Effector memory CD4-positive, alpha-beta T cell (primary cell): Measurements from ENCODE around the gene MTA3.
A peak's percentile ranks its signal among the peaks of the same experiment; 100 is the strongest.

ENCODE experiments used
- DNase-seq, 3 donors: peaks; one replicate each; pipeline ENCODE4 v3.0.0-alpha.2; 2020
- H3K27ac ChIP-seq: 2 replicates; pipeline ENCODE4 v1.7.0; 2013; ENCODE audit warnings: mild to moderate bottlenecking, low read length, moderate library complexity; ENCODE audit not compliant: insufficient read depth, poor library complexity, severe bottlenecking
- H3K27me3 ChIP-seq: replicated peaks from 2 replicates; pipeline ENCODE4 v1.7.0; 2013; ENCODE audit warnings: mild to moderate bottlenecking, low read length; ENCODE audit not compliant: insufficient read depth, control insufficient read depth, poor library complexity, severe bottlenecking
- H3K36me3 ChIP-seq: 2 replicates; pipeline ENCODE4 v1.7.0; 2013; ENCODE audit warnings: mild to moderate bottlenecking, low read length, moderate library complexity; ENCODE audit not compliant: control insufficient read depth, insufficient read depth
- H3K4me1 ChIP-seq: 2 replicates; pipeline ENCODE4 v1.7.0; 2013; ENCODE audit warnings: low read length, mild to moderate bottlenecking; ENCODE audit not compliant: control insufficient read depth, insufficient read depth, poor library complexity, severe bottlenecking
- H3K4me3 ChIP-seq: 2 replicates; pipeline ENCODE4 v1.7.0; 2013; ENCODE audit warnings: low read length, low read depth, mild to moderate bottlenecking; ENCODE audit not compliant: insufficient read depth, poor library complexity, severe bottlenecking
- H3K9me3 ChIP-seq: 2 replicates; pipeline ENCODE4 v1.7.0; 2013; ENCODE audit warnings: mild to moderate bottlenecking, low read length, moderate library complexity; ENCODE audit not compliant: control insufficient read depth

MTA3 gene

GRCh38 chr2:42788882-42789281 lies 220.4 kb downstream of the MTA3 start:
- DNase-seq, result no peak
- Histone ChIP-seq H3K27ac (no peak overlapping the region), H3K27me3 (peaks cover 13% of the 10 kb centered on the region), H3K4me1 (peaks cover 13% of the 10 kb centered on the region), H3K9me3 (no peaks in the 10 kb centered on the region), H3K4me3 (no peak overlapping the region), H3K36me3 (no peaks in the 10 kb centered on the region)

DNA sequence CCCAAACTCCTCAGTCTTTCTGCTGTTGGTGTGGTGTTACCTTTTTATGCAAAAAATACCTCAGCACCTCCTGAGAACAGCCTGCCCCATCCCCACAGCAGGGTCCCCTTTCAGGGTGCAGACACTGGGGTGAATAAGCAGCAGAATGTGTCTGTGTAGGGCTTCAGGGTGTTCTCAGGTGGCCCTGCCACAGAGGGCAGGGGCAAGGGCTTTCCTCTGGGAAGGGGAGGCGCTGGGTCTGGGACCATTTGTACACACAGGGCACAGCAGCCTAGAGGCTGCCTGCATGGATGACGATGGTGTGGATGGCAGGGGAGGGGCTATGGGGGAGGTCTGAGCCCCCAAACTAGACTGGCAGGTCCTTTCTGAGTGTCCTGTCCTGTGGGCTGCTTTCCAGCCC lies 221.3 kb downstream of the MTA3 start:
- H3K27me3 ChIP-seq, result peaks cover 15% of the 10 kb centered on the region
- DNase-seq, result no peak
- no peak overlapping the region for H3K27ac ChIP-seq
- H3K36me3 ChIP-seq, result no peaks in the 10 kb centered on the region
- H3K4me1 ChIP-seq, result peaks cover 13% of the 10 kb centered on the region
- H3K4me3 ChIP-seq, result no peak overlapping the region
- H3K9me3 ChIP-seq, result no peaks in the 10 kb centered on the region

DNA sequence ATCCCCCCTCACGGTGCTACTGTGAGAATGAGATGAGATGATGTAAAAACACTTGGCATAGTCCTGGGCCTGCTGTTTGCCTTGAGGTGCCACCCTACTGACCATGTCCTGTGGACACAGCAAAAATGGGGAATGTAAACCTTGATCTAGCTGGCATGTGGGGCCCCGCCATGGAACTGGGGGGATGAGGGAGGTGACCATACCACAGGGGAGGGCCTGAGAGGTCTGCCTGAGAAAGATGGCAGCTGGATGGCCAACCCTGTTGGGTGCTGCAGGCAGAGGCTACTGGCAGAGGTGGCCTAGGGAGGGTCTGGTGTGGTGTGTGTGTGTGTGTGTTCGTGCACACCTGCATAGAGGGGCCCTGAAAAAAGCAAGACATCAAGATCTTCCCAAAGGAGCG lies 223.2 kb downstream of the MTA3 start:
- Histone ChIP-seq H3K27me3 (peaks cover 15% of the 10 kb centered on the region), H3K9me3 (no peaks in the 10 kb centered on the region), H3K27ac (no peak overlapping the region), H3K4me1 (peaks cover 13% of the 10 kb centered on the region), H3K4me3 (no peak overlapping the region), H3K36me3 (no peaks in the 10 kb centered on the region)
- DNase-seq, result no peak

GRCh38 chr2:42792087-42792582 lies 223.7 kb downstream of the MTA3 start:
- peaks cover 15% of the 10 kb centered on the region for H3K27me3 ChIP-seq
- no peak for DNase-seq
- H3K4me1 ChIP-seq, result peaks cover 13% of the 10 kb centered on the region
- no peaks in the 10 kb centered on the region for H3K9me3 ChIP-seq
- H3K27ac ChIP-seq, result no peak overlapping the region
- peak overlapping the region; percentile 47 for H3K4me3 ChIP-seq
- H3K36me3 ChIP-seq, result no peaks in the 10 kb centered on the region

- DNase-seq, result no peak
- Histone ChIP-seq H3K27ac (no peak within 1 kb of the TSS), H3K9me3 (no peaks in the 10 kb centered on the region), H3K36me3 (no peaks in the 10 kb centered on the region), H3K4me1 (peaks cover 13% of the 10 kb centered on the region), H3K27me3 (peaks cover 15% of the 10 kb centered on the region), H3K4me3 (peak within 1 kb of the TSS; percentile 47)
These were observed 224.3 kb downstream of the MTA3 start, which contains the start of gene HAAO for GRCh38 chr2:42792583-42793333. Gene HAAO, minus strand, starts transcription at chr2:42792583. Its CDS starts 47 bp downstream, at chr2:42792536.

- peaks cover 15% of the 10 kb centered on the region for H3K27me3 ChIP-seq
- H3K4me1 ChIP-seq, result peaks cover 13% of the 10 kb centered on the region
- H3K9me3 ChIP-seq, result no peaks in the 10 kb centered on the region
- DNase-seq, result no peak
- no peaks in the 10 kb centered on the region for H3K36me3 ChIP-seq
- peak overlapping the region; percentile 47 for H3K4me3 ChIP-seq
- H3K27ac ChIP-seq, result no peak overlapping the region
These were observed 225.2 kb downstream of the MTA3 start for GRCh38 chr2:42793334-42794270.

DNA sequence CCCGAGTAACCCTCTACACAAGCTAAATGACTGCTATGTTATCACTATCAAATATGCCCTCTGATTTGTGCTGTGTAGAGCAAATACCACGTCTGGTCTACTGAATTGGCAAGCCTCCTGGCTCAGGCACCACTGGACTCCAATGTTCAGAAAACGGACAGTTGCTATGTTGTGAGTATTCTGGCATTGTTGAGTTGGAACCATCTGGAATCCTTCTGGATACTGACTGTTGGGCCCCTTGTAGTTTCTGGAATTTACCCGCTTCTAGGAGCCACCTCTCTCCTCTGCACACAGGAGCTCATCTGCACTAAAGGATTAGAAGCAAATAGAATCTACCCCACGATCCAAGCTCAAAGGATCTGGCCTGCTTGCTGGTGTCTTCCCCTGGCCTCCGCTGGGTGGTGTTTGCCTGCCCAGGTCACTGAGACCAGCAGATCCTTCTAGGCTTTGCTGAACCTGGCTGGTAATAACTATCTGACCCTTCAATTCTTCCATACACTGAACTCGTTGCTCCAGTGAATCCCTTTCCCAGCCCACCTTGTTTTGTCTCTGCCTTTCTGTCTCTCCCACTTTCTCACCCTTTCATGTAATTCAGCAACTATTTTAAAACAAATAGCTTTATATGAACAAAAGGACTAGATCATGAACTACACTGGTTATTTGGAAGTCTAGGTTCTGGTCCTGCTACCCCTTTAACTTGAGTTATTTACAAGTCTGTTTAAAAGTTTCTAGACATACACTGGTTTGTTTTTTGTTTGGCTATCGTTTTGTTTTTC lies 226.0 kb downstream of the MTA3 start:
- Histone ChIP-seq H3K4me3 (no peak overlapping the region), H3K9me3 (no peaks in the 10 kb centered on the region), H3K27ac (no peak overlapping the region), H3K27me3 (peaks cover 15% of the 10 kb centered on the region), H3K4me1 (peaks cover 13% of the 10 kb centered on the region), H3K36me3 (no peaks in the 10 kb centered on the region)
- no peak for DNase-seq

GRCh38 chr2:42795275-42795674 lies 226.8 kb downstream of the MTA3 start:
- Histone ChIP-seq H3K36me3 (no peaks in the 10 kb centered on the region), H3K4me3 (no peak overlapping the region), H3K9me3 (no peaks in the 10 kb centered on the region), H3K27me3 (peaks cover 15% of the 10 kb centered on the region), H3K4me1 (peaks cover 13% of the 10 kb centered on the region), H3K27ac (no peak overlapping the region)
- no peak for DNase-seq

DNA sequence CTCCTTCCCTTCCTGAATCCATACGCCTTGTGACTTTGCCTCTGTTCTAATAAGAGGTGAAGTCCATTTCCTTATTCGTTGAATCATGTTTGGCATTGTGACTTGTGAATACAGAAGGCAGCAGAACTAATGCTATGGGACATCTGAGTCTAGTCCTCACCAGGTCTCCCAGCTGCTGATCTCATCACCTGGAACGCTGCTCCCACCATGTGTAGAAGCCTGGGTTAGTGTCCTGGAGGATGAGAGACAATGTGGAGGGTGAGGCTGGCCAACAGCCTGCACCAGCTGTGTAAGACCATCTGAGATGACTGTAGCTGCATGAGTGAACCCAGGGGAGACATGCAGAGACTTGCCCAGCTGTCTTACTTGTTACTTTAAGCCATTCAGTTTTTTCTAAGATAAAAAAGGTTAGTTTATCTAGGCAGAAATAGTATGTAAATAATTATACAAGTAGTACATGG lies 227.4 kb downstream of the MTA3 start:
- Histone ChIP-seq H3K27ac (no peak overlapping the region), H3K9me3 (no peaks in the 10 kb centered on the region), H3K27me3 (peaks cover 15% of the 10 kb centered on the region), H3K4me1 (peaks cover 13% of the 10 kb centered on the region), H3K36me3 (no peaks in the 10 kb centered on the region), H3K4me3 (no peak overlapping the region)
- no peak for DNase-seq
